ENCODE data around the gene KLHL40. TPM values are rescaled to one million over a fixed set of nuclear protein-coding genes. Genes with fewer than 3 reads are reported as not detected.

Gene KLHL40
- total RNA-seq, 2 experiments from 2014 or later = not detected

- no peaks in the 10 kb centered on the region for H3K27me3 Mint-ChIP-seq
- H3K27ac Mint-ChIP-seq = no peak overlapping the region
- POLR2A ChIA-PET = no interaction called here
- no peak for ATAC-seq (ENCODE audit: low read depth)
- DNase-seq = no peak
- H3K4me1 Mint-ChIP-seq = peaks cover 13% of the 10 kb centered on the region
- H3K9me3 Mint-ChIP-seq = no peaks in the 10 kb centered on the region
- H3K4me3 Mint-ChIP-seq = no peak overlapping the region
- no peaks in the 10 kb centered on the region for H3K36me3 Mint-ChIP-seq
Measured at GRCh38 chr3:42703695-42704025, 18.3 kb downstream of the KLHL40 start.

- POLR2A ChIA-PET = no interaction called here
- Mint-ChIP-seq H3K4me1 (peaks cover 10% of the 10 kb centered on the region), H3K27me3 (no peaks in the 10 kb centered on the region), H3K36me3 (no peaks in the 10 kb centered on the region), H3K4me3 (no peak overlapping the region), H3K9me3 (no peaks in the 10 kb centered on the region), H3K27ac (no peak overlapping the region)
- DNase-seq = no peak
- no peak for ATAC-seq (ENCODE audit: low read depth)
Measured at GRCh38 chr3:42704136-42704841, 19.0 kb downstream of the KLHL40 start.

- DNase-seq (no peak), ATAC-seq (ENCODE audit: low read depth) (no peak)
- Mint-ChIP-seq H3K27ac (no peak overlapping the region), H3K4me1 (peaks cover 5% of the 10 kb centered on the region), H3K4me3 (no peak overlapping the region), H3K9me3 (no peaks in the 10 kb centered on the region), H3K36me3 (no peaks in the 10 kb centered on the region), H3K27me3 (no peaks in the 10 kb centered on the region)
- POLR2A ChIA-PET = no interaction called here
Measured at GRCh38 chr3:42705058-42705767, 19.9 kb downstream of the KLHL40 start.

GRCh38 chr3:42705962-42706585 lies 20.7 kb downstream of the KLHL40 start:
- DNase-seq (no peak), ATAC-seq (ENCODE audit: low read depth) (no peak)
- H3K27ac Mint-ChIP-seq = no peak overlapping the region
- no peaks in the 10 kb centered on the region for H3K9me3 Mint-ChIP-seq
- POLR2A ChIA-PET = no interaction called here
- H3K4me3 Mint-ChIP-seq = no peak overlapping the region
- H3K4me1 Mint-ChIP-seq = peaks cover 3% of the 10 kb centered on the region
- H3K27me3 Mint-ChIP-seq = peaks cover 2% of the 10 kb centered on the region
- no peaks in the 10 kb centered on the region for H3K36me3 Mint-ChIP-seq

- Mint-ChIP-seq H3K4me1 (no peaks in the 10 kb centered on the region), H3K4me3 (no peak overlapping the region), H3K27ac (no peak overlapping the region), H3K27me3 (peaks cover 2% of the 10 kb centered on the region), H3K9me3 (no peaks in the 10 kb centered on the region), H3K36me3 (no peaks in the 10 kb centered on the region)
- DNase-seq = peak; percentile 17
- POLR2A ChIA-PET = no interaction called here
- no peak for ATAC-seq (ENCODE audit: low read depth)
Measured at GRCh38 chr3:42706721-42707619, 21.6 kb downstream of the KLHL40 start.

GRCh38 chr3:42707620-42708355 lies 22.5 kb downstream of the KLHL40 start:
- POLR2A ChIA-PET = no interaction called here
- Mint-ChIP-seq H3K27me3 (peaks cover 2% of the 10 kb centered on the region), H3K4me1 (no peaks in the 10 kb centered on the region), H3K27ac (no peak overlapping the region), H3K4me3 (no peak overlapping the region), H3K9me3 (no peaks in the 10 kb centered on the region), H3K36me3 (no peaks in the 10 kb centered on the region)
- peak; percentile 12 for DNase-seq
- ATAC-seq (ENCODE audit: low read depth) = no peak

GRCh38 chr3:42708611-42709151 lies 23.3 kb downstream of the KLHL40 start:
- DNase-seq = peak; percentile 11
- Mint-ChIP-seq H3K4me3 (no peak overlapping the region), H3K9me3 (no peaks in the 10 kb centered on the region), H3K36me3 (no peaks in the 10 kb centered on the region), H3K27ac (no peak overlapping the region), H3K4me1 (no peaks in the 10 kb centered on the region), H3K27me3 (peaks cover 2% of the 10 kb centered on the region)
- POLR2A ChIA-PET = no interaction called here
- no peak for ATAC-seq (ENCODE audit: low read depth)

- Mint-ChIP-seq H3K27me3 (peaks cover 2% of the 10 kb centered on the region), H3K4me3 (no peak overlapping the region), H3K4me1 (no peaks in the 10 kb centered on the region), H3K27ac (no peak overlapping the region), H3K9me3 (no peaks in the 10 kb centered on the region), H3K36me3 (no peaks in the 10 kb centered on the region)
- ATAC-seq (ENCODE audit: low read depth) = no peak
- POLR2A ChIA-PET = no interaction called here
- no peak for DNase-seq
Measured at GRCh38 chr3:42709621-42710020, 24.3 kb downstream of the KLHL40 start.

- H3K27ac Mint-ChIP-seq = no peak overlapping the region
- POLR2A ChIA-PET = no interaction called here
- no peaks in the 10 kb centered on the region for H3K4me1 Mint-ChIP-seq
- peaks cover 2% of the 10 kb centered on the region for H3K27me3 Mint-ChIP-seq
- H3K36me3 Mint-ChIP-seq = no peaks in the 10 kb centered on the region
- ATAC-seq (ENCODE audit: low read depth) = no peak
- H3K4me3 Mint-ChIP-seq = no peak overlapping the region
- H3K9me3 Mint-ChIP-seq = no peaks in the 10 kb centered on the region
- peak; percentile 15 for DNase-seq
Measured at GRCh38 chr3:42710323-42711021, 25.1 kb downstream of the KLHL40 start.

- no peaks in the 10 kb centered on the region for H3K4me1 Mint-ChIP-seq
- no peaks in the 10 kb centered on the region for H3K9me3 Mint-ChIP-seq
- H3K27me3 Mint-ChIP-seq = peaks cover 7% of the 10 kb centered on the region
- POLR2A ChIA-PET = interaction anchor here (0.6 kb wide), 1 partner anchor 552 kb away, joined by 5 read pairs; no protein-coding TSS in a partner anchor
- no peak overlapping the region for H3K4me3 Mint-ChIP-seq
- DNase-seq (peak; percentile 14), ATAC-seq (ENCODE audit: low read depth) (no peak)
- no peak overlapping the region for H3K27ac Mint-ChIP-seq
- H3K36me3 Mint-ChIP-seq = no peaks in the 10 kb centered on the region
Measured at GRCh38 chr3:42711491-42712343, 26.4 kb downstream of the KLHL40 start.

GRCh38 chr3:42712344-42712648 lies 27.0 kb downstream of the KLHL40 start:
- Mint-ChIP-seq H3K27me3 (peaks cover 10% of the 10 kb centered on the region), H3K27ac (no peak overlapping the region), H3K4me3 (no peak overlapping the region), H3K4me1 (no peaks in the 10 kb centered on the region), H3K9me3 (no peaks in the 10 kb centered on the region), H3K36me3 (no peaks in the 10 kb centered on the region)
- no peak for ATAC-seq (ENCODE audit: low read depth)
- POLR2A ChIA-PET = no interaction called here
- no peak for DNase-seq

Data from activated naive CD8-positive, alpha-beta T cell treated with anti-CD3 and anti-CD28 coated beads, Interleukin-2, amount 10 ng/mL, durations not matched to agents 7 days and 5 days (primary cell).